Neural progenitor cell (in vitro differentiated cells): ENCODE data around the gene FASN. TPM values are rescaled to one million over a fixed set of nuclear protein-coding genes. Genes with fewer than 3 reads are reported as not detected.

ENCODE experiments used
- DNase-seq: peaks from one replicate; pipeline ENCODE4 v3.0.0-alpha.2; 2016; ENCODE audit warnings: low spot score
- H2AFZ ChIP-seq: fragments of 200-600 bp; sonication (generic); replicated peaks from 2 replicates; pipeline ENCODE4 v1.6.1; 2016; ENCODE audit warnings: antibody characterized with exemption
- H3F3A ChIP-seq: fragments of 200-600 bp; sonication (generic); 2 replicates; pipeline ENCODE4 v1.6.1; 2016; ENCODE audit warnings: antibody characterized with exemption, low read depth
- H3K27ac ChIP-seq: fragments of 200-600 bp; sonication (generic); 2 replicates; pipeline ENCODE4 v1.5.1; 2016; ENCODE audit warnings: mild to moderate bottlenecking
- H3K27me3 ChIP-seq: fragments of 200-600 bp; sonication (generic); 2 replicates; pipeline ENCODE4 v1.6.1; 2016; ENCODE audit warnings: mild to moderate bottlenecking, moderate library complexity
- H3K36me3 ChIP-seq: fragments of 200-600 bp; sonication (generic); 2 replicates; pipeline ENCODE4 v1.5.1; 2016
- H3K4me1 ChIP-seq: fragments of 200-600 bp; sonication (generic); 2 replicates; pipeline ENCODE4 v1.6.1; 2016; ENCODE audit warnings: mixed run types
- H3K4me2 ChIP-seq: fragments of 200-600 bp; sonication (generic); 2 replicates; pipeline ENCODE4 v1.6.1; 2016
- H3K4me3 ChIP-seq: fragments of 200-600 bp; sonication (generic); 2 replicates; pipeline ENCODE4 v1.5.1; 2016
- H3K79me2 ChIP-seq: fragments of 200-600 bp; sonication (generic); 2 replicates; pipeline ENCODE4 v1.6.1; 2016; ENCODE audit warnings: low read depth
- H3K9ac ChIP-seq: fragments of 200-600 bp; sonication (generic); 2 replicates; pipeline ENCODE4 v1.6.1; 2016
- H3K9me3 ChIP-seq: fragments of 200-600 bp; sonication (generic); 2 replicates; pipeline ENCODE4 v1.5.1; 2016; ENCODE audit warnings: low read depth
- H4K20me1 ChIP-seq: fragments of 200-600 bp; sonication (generic); 2 replicates; pipeline ENCODE4 v1.6.1; 2016; ENCODE audit warnings: low read depth
- H3K27ac Mint-ChIP-seq: 3 replicates; pipeline ENCODE4 v1.8.0; 2021; ENCODE audit warnings: mixed read lengths
- H3K27me3 Mint-ChIP-seq: 2 replicates; pipeline ENCODE4 v1.8.0; 2022; ENCODE audit warnings: low read depth, mild to moderate bottlenecking, inconsistent platforms, moderate library complexity, mixed read lengths; ENCODE audit not compliant: insufficient read depth
- H3K36me3 Mint-ChIP-seq: 3 replicates; pipeline ENCODE4 v1.8.0; 2021; ENCODE audit warnings: mixed read lengths
- H3K4me1 Mint-ChIP-seq: 3 replicates; pipeline ENCODE4 v1.8.0; 2021; ENCODE audit warnings: mixed read lengths
- H3K4me3 Mint-ChIP-seq: 3 replicates; pipeline ENCODE4 v1.8.0; 2021; ENCODE audit warnings: mild to moderate bottlenecking, moderate library complexity, mixed read lengths
- H3K9me3 Mint-ChIP-seq: 3 replicates; pipeline ENCODE4 v1.8.0; 2020; ENCODE audit warnings: mixed read lengths
- CTCF ChIP-seq: fragments of 200-600 bp; sonication (generic); IDR thresholded peaks from 2 replicates; pipeline ENCODE4 v1.5.1; 2017; ENCODE audit warnings: antibody characterized with exemption, mild to moderate bottlenecking
- EZH2 ChIP-seq: fragments of 200-600 bp; sonication (generic); IDR thresholded peaks from 2 replicates; pipeline ENCODE4 v1.6.1; 2017; ENCODE audit warnings: antibody characterized with exemption, mild to moderate bottlenecking, moderate library complexity
- EZH2phosphoT487 ChIP-seq: fragments of 200-600 bp; sonication (generic); IDR thresholded peaks from 2 replicates; pipeline ENCODE4 v1.6.1; 2017; ENCODE audit warnings: antibody characterized with exemption
- total RNA-seq: library from RNA; depleted of rRNA; stranded (reverse); fragments of >200 nt; gene quantifications from 2 replicates; pipeline ENCODE4 v1.2.3, GENCODE V29; 2015; ENCODE audit warnings: low replicate concordance

The FASN gene
- total RNA-seq, 1 donor from 2014 or later, result 77.9 TPM

- Histone ChIP-seq H3K4me1 (no peaks in the 10 kb centered on the region), H3K4me3 (no peak overlapping the region), H3K36me3 (no peaks in the 10 kb centered on the region), H3K9me3 (no peaks in the 10 kb centered on the region), H3K79me2 (no peaks in the 10 kb centered on the region), H4K20me1 (peaks cover 81% of the 10 kb centered on the region), H3K27ac (no peak overlapping the region), H3K9ac (no peak overlapping the region), H2AFZ (no peak overlapping the region), H3F3A (peaks cover 23% of the 10 kb centered on the region), H3K4me2 (no peak overlapping the region), H3K27me3 (no peaks in the 10 kb centered on the region)
- DNase-seq, result no peak
- H3K36me3 Mint-ChIP-seq, result peaks cover 5% of the 10 kb centered on the region
- no peak overlapping the region for H3K4me3 Mint-ChIP-seq
- H3K9me3 Mint-ChIP-seq, result no peaks in the 10 kb centered on the region
- no peak for TF ChIP-seq CTCF
- no peak for TF ChIP-seq EZH2phosphoT487
- TF ChIP-seq EZH2, result no peak
- H3K27me3 Mint-ChIP-seq, result peaks cover 2% of the 10 kb centered on the region
- H3K4me1 Mint-ChIP-seq, result peaks cover 2% of the 10 kb centered on the region
- no peak overlapping the region for H3K27ac Mint-ChIP-seq
These were observed 16.1 kb downstream of the FASN start for GRCh38 chr17:82081966-82082365.

- Histone ChIP-seq H2AFZ (no peak overlapping the region), H3K9ac (no peak overlapping the region), H3K4me1 (no peaks in the 10 kb centered on the region), H3K9me3 (no peaks in the 10 kb centered on the region), H4K20me1 (peaks cover 76% of the 10 kb centered on the region), H3K79me2 (no peaks in the 10 kb centered on the region), H3K4me3 (no peak overlapping the region), H3K27ac (no peak overlapping the region), H3K27me3 (no peaks in the 10 kb centered on the region), H3F3A (peaks cover 27% of the 10 kb centered on the region), H3K4me2 (no peak overlapping the region), H3K36me3 (no peaks in the 10 kb centered on the region)
- H3K36me3 Mint-ChIP-seq, result peaks cover 5% of the 10 kb centered on the region
- no peak overlapping the region for H3K4me3 Mint-ChIP-seq
- no peak for DNase-seq
- no peak overlapping the region for H3K27ac Mint-ChIP-seq
- H3K4me1 Mint-ChIP-seq, result peaks cover 2% of the 10 kb centered on the region
- peaks cover 2% of the 10 kb centered on the region for H3K27me3 Mint-ChIP-seq
- no peaks in the 10 kb centered on the region for H3K9me3 Mint-ChIP-seq
- TF ChIP-seq CTCF (no peak), EZH2phosphoT487 (no peak), EZH2 (no peak)
These were observed 16.5 kb downstream of the FASN start for GRCh38 chr17:82081546-82081945.

GRCh38 chr17:82080789-82081464 lies 17.1 kb downstream of the FASN start:
- H3K36me3 Mint-ChIP-seq, result peaks cover 5% of the 10 kb centered on the region
- peaks cover 2% of the 10 kb centered on the region for H3K27me3 Mint-ChIP-seq
- no peak overlapping the region for H3K4me3 Mint-ChIP-seq
- H4K20me1 ChIP-seq, result peaks cover 72% of the 10 kb centered on the region
- H3K27me3 ChIP-seq, result no peaks in the 10 kb centered on the region
- TF ChIP-seq EZH2 (no peak), CTCF (no peak), EZH2phosphoT487 (no peak)
- no peaks in the 10 kb centered on the region for H3K79me2 ChIP-seq
- H3K36me3 ChIP-seq, result no peaks in the 10 kb centered on the region
- H3K9me3 ChIP-seq, result no peaks in the 10 kb centered on the region
- H2AFZ ChIP-seq, result no peak overlapping the region
- no peak overlapping the region for H3K9ac ChIP-seq
- H3K27ac Mint-ChIP-seq, result no peak overlapping the region
- no peaks in the 10 kb centered on the region for H3K4me1 ChIP-seq
- H3F3A ChIP-seq, result peaks cover 33% of the 10 kb centered on the region
- no peaks in the 10 kb centered on the region for H3K9me3 Mint-ChIP-seq
- H3K4me1 Mint-ChIP-seq, result peaks cover 2% of the 10 kb centered on the region
- DNase-seq, result no peak
- no peak overlapping the region for H3K27ac ChIP-seq
- H3K4me3 ChIP-seq, result no peak overlapping the region
- H3K4me2 ChIP-seq, result no peak overlapping the region
